H7 (cell line): ENCODE measurements around the gene IFNA7. TPM values are rescaled to one million over a fixed set of nuclear protein-coding genes. Genes with fewer than 3 reads are reported as not detected.
"Not testable (repeated sequence)": the region's sequence is repeated elsewhere in the genome, so short reads cannot be mapped to it uniquely, and the experiment has no call there.

Experiments
- DNase-seq: peaks from one replicate; pipeline ENCODE4 v3.0.0; 2012
- H3K27me3 ChIP-seq: 2 replicates; pipeline ENCODE4 v1.6.0; 2011; ENCODE audit warnings: mild to moderate bottlenecking, low read length; ENCODE audit not compliant: control insufficient read depth, insufficient read depth
- H3K36me3 ChIP-seq: replicated peaks from 2 replicates; pipeline ENCODE4 v1.5.1; 2011; ENCODE audit warnings: low read length; ENCODE audit not compliant: control insufficient read depth, insufficient read depth
- H3K4me3 ChIP-seq: 2 replicates; pipeline ENCODE4 v1.5.1; 2011; ENCODE audit warnings: low read depth, mild to moderate bottlenecking, control low read depth, low read length, moderate library complexity; ENCODE audit not compliant: insufficient read depth
- total RNA-seq: library from RNA; depleted of rRNA; stranded (reverse); fragments of >200 nt; shearing (Covaris generic); gene quantifications from 2 replicates; pipeline ENCODE4 v1.2.3, GENCODE V29; 2014; rRNA removed

Gene IFNA7
- not detected in 2 replicates for total RNA-seq

DNA sequence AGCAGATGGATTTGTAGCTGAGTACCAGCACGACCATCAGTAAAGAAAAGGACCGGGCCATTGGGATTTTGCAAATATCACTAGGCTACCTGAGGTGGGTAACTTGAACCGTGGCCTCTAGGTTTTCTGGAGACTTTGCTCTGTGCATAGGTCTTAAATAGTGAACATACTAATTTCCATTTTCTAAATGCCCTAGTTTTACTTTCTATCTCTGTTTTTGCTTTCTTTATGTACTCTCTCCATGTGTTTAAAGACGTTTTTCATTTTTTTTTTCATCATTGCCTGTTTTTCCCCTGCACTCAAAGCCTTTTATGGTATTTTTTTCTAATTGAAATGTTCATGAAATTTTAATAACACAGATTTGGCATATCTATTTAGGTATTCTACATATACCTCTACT lies at the start of gene IFNA7:
Gene IFNA7, minus strand, starts transcription at position 101 of the 400 bp plus-strand sequence. Its CDS starts 40 bp downstream, at position 61.
- not testable (repeated sequence) for H3K27me3 ChIP-seq, H3K36me3 ChIP-seq, H3K4me3 ChIP-seq, DNase-seq

DNA sequence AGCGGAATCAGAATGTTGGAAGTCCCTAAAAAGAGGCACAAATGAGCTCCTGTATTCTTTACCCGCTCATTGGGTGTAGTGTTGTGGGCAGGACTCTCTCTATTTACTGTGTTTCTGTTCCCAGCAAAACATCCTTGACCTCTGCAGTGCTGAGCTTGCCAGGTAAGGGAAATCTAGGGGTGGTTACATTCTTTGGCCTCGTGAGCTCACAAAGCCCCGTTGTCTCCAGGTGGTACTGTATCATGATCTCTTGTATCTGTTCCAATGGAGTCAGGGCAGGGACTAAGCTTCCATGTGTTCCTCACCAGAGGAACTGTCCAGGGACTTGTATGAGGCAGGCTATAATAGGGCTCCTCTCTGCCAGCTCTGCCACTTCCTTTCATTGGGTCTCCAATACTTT lies 49.6 kb upstream of the IFNA7 start:
- no peaks in the 10 kb centered on the region for H3K36me3 ChIP-seq
- no peak for DNase-seq
- H3K4me3 ChIP-seq, result no peak overlapping the region
- H3K27me3 ChIP-seq, result no peaks in the 10 kb centered on the region; the same call in 1 of the 2 replicates

DNA sequence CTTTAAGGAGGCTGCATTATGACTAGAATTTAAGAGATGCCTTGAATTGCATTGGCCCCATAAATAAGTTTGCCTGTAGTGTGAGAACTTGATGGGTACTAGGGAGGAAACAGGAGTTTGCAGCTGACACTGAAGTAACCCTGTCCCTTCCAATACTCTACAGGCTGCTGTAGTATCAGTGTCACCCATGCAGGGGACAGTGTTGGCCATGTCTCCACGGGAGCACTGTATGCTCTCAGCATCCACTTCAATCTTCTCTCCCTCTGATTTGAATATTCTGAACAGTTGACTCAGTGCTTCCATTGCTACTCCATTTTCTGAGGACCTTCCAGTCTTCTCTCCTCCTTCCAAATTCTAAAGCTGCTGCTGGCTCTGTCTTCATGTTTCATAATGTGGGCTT lies 49.2 kb upstream of the IFNA7 start:
- Histone ChIP-seq H3K36me3 (no peaks in the 10 kb centered on the region), H3K4me3 (no peak overlapping the region), H3K27me3 (no peaks in the 10 kb centered on the region; the same call in 1 of the 2 replicates)
- DNase-seq, result no peak

DNA sequence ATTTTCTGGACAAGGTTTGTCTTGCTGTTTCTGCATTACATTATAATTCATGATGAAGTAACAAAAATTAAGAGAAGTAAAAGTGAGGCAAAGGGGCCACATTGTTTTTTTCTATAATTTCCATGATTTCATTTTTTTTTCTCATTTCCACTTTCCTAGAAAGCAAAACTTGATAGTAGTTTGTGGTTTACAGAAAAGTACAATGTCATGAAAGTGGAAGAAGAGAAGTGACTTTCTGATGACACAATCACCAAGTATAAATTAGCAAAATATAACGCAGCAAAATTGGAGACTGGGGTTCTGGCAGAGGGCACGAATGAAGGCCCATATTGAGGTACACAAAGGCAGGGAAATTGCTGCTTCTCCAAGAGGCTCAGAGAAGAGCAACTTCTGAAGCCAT lies 42.8 kb upstream of the IFNA7 start:
- DNase-seq, result no peak
- H3K36me3 ChIP-seq, result no peaks in the 10 kb centered on the region
- H3K27me3 ChIP-seq, result no peaks in the 10 kb centered on the region
- H3K4me3 ChIP-seq, result no peak overlapping the region

DNA sequence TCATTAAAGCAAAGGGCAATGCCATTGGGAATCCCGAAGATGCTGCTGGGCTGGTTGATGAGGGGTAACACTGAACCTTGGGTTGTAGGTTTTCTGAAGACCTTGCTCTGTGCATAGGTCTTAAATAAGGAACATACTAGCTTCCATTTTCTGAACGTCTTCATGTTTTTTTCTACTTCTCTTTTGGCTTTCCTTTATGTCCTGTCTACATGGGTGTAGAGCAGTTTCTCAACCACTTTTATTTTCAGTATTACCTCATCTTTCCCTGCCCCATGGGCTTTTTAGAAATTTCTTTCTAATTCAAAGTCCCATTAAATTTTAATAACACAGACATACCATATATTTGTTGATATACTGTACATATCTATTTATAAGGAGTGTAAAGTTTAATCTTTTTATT lies 37.9 kb upstream of the IFNA7 start, which contains the start of gene IFNA14:
Gene IFNA14, minus strand, starts transcription at position 95 of the 400 bp plus-strand sequence. Its CDS starts 70 bp downstream, at position 25.
- Histone ChIP-seq H3K4me3 (no peak within 1 kb of the TSS), H3K27me3 (no peaks in the 10 kb centered on the region), H3K36me3 (no peaks in the 10 kb centered on the region)
- DNase-seq, result no peak

DNA sequence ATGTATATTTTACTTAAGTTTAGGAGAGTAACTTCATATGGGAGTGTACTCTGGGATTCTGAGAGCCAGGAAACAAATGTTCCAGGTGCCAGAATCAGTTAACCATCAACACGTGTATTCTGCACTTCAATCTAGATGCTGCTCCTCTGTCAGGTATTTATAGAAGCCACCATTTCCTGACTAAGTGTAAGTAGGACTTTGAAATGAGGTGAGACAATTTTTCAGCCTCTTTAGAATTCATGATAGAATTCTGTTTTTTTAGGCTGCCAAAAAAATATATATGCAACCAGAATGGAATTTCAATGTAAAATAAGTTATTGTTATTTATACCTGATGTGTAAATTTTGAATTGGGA lies 34.3 kb upstream of the IFNA7 start:
- H3K36me3 ChIP-seq, H3K4me3 ChIP-seq, DNase-seq: not testable (repeated sequence)

DNA sequence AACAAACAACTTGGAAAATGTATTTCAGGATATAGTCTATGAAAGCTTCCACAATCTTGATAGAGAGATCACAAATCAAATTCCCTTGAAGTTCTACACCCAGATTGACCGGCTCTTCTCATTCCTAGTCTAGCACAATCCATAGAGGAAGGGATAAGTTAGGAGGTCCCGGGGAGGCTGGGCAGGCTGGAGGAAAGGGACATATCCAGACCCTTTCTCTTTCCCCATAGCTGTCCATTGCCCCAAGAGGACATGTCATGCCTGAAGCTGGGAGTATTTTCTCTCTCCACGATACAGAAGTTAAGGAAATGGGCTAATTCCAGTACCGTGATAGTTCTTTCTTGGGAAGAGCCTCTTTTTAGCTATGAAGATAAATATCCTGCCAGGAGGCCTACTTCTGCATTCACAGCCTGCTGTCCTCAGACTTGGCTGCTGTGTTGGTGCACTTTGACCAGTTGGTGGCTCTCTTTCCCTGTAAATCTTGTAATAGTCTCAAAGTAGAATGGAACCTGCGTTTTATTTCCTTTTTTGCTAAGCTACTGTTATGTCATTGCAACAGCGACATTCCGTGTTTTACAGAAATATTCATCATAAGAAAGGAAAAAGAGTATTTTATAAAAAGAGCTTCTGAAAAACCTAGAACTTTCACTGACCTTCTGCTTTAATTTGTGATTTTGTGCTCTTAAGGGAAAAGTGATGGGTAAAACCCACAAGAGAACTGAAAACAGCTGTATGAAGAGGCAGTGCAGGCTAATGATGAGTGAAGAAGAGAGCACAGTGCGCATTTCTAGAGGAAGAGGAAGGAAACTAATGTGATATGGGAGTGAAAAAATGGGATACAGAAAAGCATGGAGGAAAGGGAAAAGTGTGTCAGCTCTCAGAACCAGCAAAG lies 33.7 kb upstream of the IFNA7 start:
- not testable (repeated sequence) for H3K4me3 ChIP-seq, H3K36me3 ChIP-seq, H3K27me3 ChIP-seq
- peak; percentile 16 for DNase-seq

More for the DNA sequence above, 34.3 kb upstream of the IFNA7 start:
- H3K27me3 ChIP-seq, result not testable (repeated sequence)

DNA sequence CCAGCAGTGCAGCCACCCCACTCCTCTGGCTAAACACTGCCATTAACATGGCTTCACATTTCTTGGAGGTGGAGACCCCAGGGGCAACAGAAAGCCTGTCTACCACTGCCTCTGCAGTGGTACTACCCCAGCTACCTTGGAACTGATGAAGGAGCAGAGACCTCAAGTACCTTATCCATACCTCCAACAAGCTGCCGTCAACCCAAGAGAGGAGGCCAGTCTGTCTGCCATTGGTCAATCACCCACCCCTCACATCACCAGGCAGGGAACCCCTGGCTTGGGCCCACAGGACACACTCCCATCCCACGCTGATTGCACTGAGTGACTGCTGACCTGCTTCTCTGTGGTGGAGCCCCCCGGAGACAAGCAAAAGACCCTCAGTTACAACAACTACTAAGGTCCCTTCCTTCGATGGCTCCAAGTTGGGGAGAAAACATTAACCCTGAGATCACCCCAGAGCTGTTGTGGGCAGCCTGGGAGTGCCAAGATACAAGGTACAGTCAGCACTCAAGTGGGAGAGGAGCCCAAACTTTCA lies 32.2 kb upstream of the IFNA7 start:
- no peak for DNase-seq
- Histone ChIP-seq H3K36me3 (no peaks in the 10 kb centered on the region), H3K4me3 (no peak overlapping the region), H3K27me3 (no peaks in the 10 kb centered on the region)

DNA sequence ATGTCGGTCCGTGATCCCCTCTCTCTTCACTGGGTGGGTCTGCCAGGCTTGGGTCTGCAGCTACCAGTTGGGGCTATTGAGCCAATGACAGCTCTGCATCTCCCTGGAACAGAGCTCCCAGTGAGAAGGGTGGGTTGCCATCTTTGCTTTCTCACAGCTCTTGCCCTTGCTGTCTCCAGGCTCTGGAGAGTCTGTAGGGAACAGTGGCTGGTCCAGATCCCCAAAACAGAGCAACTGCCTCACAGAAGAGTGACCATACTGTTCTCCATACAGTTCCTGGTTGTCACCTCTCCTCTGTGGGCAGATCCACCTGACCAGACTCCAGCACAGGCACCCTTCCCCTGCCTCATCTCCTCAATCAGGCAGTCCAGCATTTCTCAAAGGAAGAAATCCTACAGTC lies 31.3 kb upstream of the IFNA7 start:
- H3K4me3 ChIP-seq, result no peak overlapping the region
- H3K36me3 ChIP-seq, result no peaks in the 10 kb centered on the region
- DNase-seq, result no peak
- H3K27me3 ChIP-seq, result no peaks in the 10 kb centered on the region

DNA sequence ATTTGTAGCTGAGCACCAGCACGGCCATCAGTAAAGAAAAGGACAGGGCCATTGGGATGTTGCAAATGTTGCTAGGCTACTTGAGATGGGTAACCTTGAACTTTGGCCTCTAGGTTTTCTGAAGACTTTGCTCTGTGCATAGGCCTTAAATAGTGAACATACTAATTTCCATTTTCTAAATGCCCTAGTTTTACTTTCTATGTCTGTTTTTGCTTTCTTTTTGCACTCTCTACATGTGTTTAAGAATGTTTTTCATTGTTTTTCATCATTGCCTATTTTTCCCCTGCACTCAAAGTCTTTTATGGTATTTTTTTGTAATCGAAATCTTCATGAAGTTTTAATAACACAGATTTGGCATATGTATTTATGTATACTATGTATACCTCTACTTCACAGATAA lies 26.1 kb upstream of the IFNA7 start, which contains the start of gene IFNA17:
Gene IFNA17, minus strand, starts transcription at position 101 of the 400 bp plus-strand sequence. Its CDS starts 49 bp downstream, at position 52.
- no peak for DNase-seq

DNA sequence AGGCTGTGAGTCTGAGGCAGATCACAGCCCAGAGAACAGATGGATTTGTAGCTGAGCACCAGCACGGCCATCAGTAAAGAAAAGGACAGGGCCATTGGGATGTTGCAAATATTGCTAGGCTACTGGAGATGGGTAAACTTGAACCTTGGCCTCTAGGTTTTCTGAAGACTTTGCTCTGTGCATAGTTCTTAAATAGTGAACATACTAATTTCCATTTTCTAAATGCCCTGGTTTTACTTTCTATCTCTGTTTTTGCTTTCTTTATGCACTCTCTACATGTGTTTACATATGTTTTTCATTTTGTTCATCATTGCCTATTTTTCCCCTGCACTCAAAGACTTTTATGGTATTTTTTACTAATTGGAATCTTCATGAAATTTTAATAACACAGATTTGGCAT lies 15.2 kb upstream of the IFNA7 start, which contains the start of gene IFNA16:
Gene IFNA16, minus strand, starts transcription at position 101 of the 400 bp plus-strand sequence. Its CDS starts 6 bp downstream, at position 95.
- DNase-seq, H3K36me3 ChIP-seq, H3K4me3 ChIP-seq, H3K27me3 ChIP-seq: not testable (repeated sequence)

More for the DNA sequence above, 26.1 kb upstream of the IFNA7 start, which contains the start of gene IFNA17:
- H3K36me3 ChIP-seq, result no peaks in the 10 kb centered on the region
- no peak within 1 kb of the TSS for H3K4me3 ChIP-seq
- H3K27me3 ChIP-seq, result no peaks in the 10 kb centered on the region

DNA sequence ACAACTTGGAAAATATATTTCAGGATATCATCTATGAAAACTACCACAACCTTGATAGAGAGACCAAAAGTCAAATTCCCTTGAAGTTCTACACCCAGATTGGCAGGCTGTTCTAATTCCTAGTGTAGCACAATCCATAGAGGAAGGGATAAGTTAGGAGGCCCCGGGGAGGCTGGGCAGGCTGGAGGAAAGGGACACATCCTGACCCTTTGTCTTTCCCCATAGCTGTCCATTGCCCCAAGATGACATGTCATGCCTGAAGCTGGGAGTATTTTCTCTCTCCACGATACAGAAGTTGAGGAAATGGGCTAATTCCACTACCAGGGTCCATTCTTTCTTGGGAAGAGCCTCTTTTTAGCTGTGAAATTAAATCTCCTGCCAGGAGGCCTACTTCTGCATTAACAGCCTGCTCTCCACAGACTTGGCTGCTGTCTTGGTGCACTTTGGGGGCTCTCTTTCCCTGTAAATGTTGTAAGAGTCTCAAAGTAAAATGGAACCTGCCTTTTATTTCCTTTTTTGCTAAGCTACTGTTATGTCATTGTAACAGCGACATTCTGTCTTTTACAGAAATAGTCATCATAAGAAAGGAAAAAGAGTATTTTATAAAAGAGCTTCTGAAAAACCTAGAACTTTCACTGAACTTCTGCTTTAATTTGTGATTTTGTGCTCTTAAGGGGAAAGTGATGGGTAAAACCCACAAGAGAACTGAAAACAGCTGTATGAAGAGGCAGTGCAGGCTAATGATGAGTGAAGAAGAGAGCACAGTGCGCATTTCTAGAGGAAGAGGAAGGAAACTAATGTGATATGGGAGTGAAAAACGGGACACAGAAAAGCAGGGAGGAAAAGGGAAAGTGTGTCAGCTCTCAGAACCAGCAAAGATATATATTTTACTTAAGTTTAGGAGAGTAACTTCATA lies 11.7 kb upstream of the IFNA7 start:
- not testable (repeated sequence) for H3K27me3 ChIP-seq, H3K36me3 ChIP-seq, H3K4me3 ChIP-seq
- DNase-seq, result peak; percentile 1

DNA sequence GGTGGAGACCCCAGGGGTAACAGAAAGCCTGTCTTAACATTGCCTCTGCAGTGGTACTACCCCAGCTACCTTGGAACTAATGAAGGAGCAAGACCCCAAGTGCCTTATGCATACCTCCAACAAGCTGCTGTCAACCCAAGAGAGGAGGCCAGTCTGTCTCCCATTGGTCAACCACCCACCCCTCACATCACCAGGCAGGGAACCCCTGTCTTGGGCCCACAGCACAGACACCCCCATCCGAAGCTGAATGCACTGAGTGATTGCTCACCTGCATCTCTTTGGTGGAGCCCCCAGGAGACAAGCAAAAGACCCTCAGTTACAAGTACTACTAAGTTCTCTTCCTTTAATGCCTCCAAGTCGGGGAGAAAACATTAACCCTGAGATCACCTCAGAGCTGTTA lies 10.2 kb upstream of the IFNA7 start:
- H3K4me3 ChIP-seq, DNase-seq, H3K27me3 ChIP-seq, H3K36me3 ChIP-seq: not testable (repeated sequence)

DNA sequence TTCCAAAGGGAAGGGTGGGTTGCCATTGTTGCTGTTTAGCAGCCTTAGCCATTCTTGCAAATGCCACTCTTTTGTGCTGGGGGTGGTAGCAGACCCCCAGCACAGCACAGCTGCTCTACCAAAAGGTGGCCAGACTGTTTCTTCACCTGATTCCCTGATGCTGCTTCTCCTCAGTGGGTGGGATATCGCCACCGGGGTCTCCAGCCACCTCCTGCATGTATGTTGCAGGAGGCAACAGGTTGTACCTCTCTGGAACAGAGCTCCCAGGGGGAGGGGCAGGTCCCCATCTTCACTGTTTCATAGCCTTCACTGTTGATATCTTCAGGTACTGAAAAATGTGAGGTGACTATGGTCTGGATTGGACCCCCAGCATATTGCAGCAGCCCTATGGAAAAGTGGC lies 8.8 kb upstream of the IFNA7 start:
- not testable (repeated sequence) for H3K4me3 ChIP-seq, DNase-seq, H3K36me3 ChIP-seq, H3K27me3 ChIP-seq
